CD4-positive, alpha-beta memory T cell (primary cell): ENCODE data around the gene SAP30BP. TPM values are rescaled to one million over a fixed set of nuclear protein-coding genes. Genes with fewer than 3 reads are reported as not detected.
A peak's percentile ranks its signal among the peaks of the same experiment; 100 is the strongest.

Experiments used
- CTCF ChIA-PET: fragments of 350-600 bp; sonication (Branson Sonifier 250); formaldehyde crosslinking; loops from one replicate; lab custom pipeline; 2021; ENCODE audit warnings: inconsistent platforms; ENCODE audit not compliant: partially characterized antibody; lab: Charles Lee
- POLR2A ChIA-PET: fragments of 350-600 bp; sonication (Branson Sonifier 250); formaldehyde crosslinking; loops from one replicate; lab custom pipeline; 2021; ENCODE audit not compliant: partially characterized antibody; lab: Charles Lee
- DNase-seq, 5 donors: peaks; one replicate each; pipeline versions ENCODE4 v3.0.0 to v3.0.0-alpha.2; 2020 to 2022; ENCODE audit warnings: mixed read lengths in 1 of 5
- H3K27ac ChIP-seq: one replicate; pipeline ENCODE4 v1.7.0; 2013; ENCODE audit warnings: low read depth, low read length
- H3K27me3 ChIP-seq: 2 replicates; pipeline ENCODE4 v1.7.0; 2013; ENCODE audit warnings: mild to moderate bottlenecking, low read length, moderate library complexity; ENCODE audit not compliant: insufficient read depth
- H3K36me3 ChIP-seq: 2 replicates; pipeline ENCODE4 v1.7.0; 2013; ENCODE audit warnings: mild to moderate bottlenecking, low read length, moderate library complexity; ENCODE audit not compliant: insufficient read depth
- H3K4me1 ChIP-seq: 2 replicates; pipeline ENCODE4 v1.7.0; 2013; ENCODE audit warnings: mild to moderate bottlenecking, low read length, moderate library complexity; ENCODE audit not compliant: insufficient read depth
- H3K4me3 ChIP-seq, 2 donors: one replicate each; pipeline ENCODE4 v1.7.0; 2013; ENCODE audit warnings: low read length in 2 of 2, mild to moderate bottlenecking in 1 of 2
- H3K9me3 ChIP-seq, 2 donors: one replicate each; pipeline ENCODE4 v1.7.0; 2013; ENCODE audit warnings: low read length in 2 of 2, control low read depth in 1 of 2; ENCODE audit not compliant: control insufficient read depth in 1 of 2
- H3K27ac Mint-ChIP-seq, 7 donors: one replicate each; pipeline ENCODE4 v1.8.0; 2020 to 2021; ENCODE audit warnings: mixed read lengths in 7 of 7, mild to moderate bottlenecking in 6 of 7, inconsistent platforms in 3 of 7, moderate library complexity in 3 of 7
- H3K27me3 Mint-ChIP-seq, 2 donors: one replicate each; pipeline ENCODE4 v1.8.0; 2020 to 2021; ENCODE audit warnings: mixed read lengths in 2 of 2
- H3K36me3 Mint-ChIP-seq, 2 donors: one replicate each; pipeline ENCODE4 v1.8.0; 2020 to 2021; ENCODE audit warnings: mixed read lengths in 2 of 2, inconsistent platforms in 1 of 2, mild to moderate bottlenecking in 1 of 2
- H3K4me1 Mint-ChIP-seq, 4 donors: one replicate each; pipeline ENCODE4 v1.8.0; 2020 to 2021; ENCODE audit warnings: mixed read lengths in 4 of 4, mild to moderate bottlenecking in 1 of 4
- H3K4me3 Mint-ChIP-seq, 8 donors: one replicate each; pipeline ENCODE4 v1.8.0; 2020 to 2021; ENCODE audit warnings: mixed read lengths in 8 of 8, mild to moderate bottlenecking in 7 of 8, moderate library complexity in 6 of 8, inconsistent platforms in 3 of 8
- H3K9me3 Mint-ChIP-seq, 8 donors: one replicate each; pipeline ENCODE4 v1.8.0; 2020 to 2021; ENCODE audit warnings: mixed read lengths in 8 of 8, mild to moderate bottlenecking in 5 of 8, inconsistent platforms in 3 of 8, moderate library complexity in 1 of 8
- intact Hi-C: fragments of 100-400 bp; cut with micrococcal nuclease; formaldehyde crosslinking; loops from one replicate; pipeline ENCODE4 v1.15.1; 2023
- polyA plus RNA-seq, 2 donors: library from polyadenylated mRNA; unstranded; fragments of 300-500 nt; fragmentation: Illumina TruSeq; gene quantifications; one replicate each; pipeline ENCODE4 v1.2.3, GENCODE V29; 2021
- total RNA-seq, 2 experiments: library from RNA; stranded (reverse); gene quantifications; one replicate each; pipeline ENCODE4 v1.2.3, GENCODE V29; 2021

SAP30BP gene
- total and polyA plus RNA-seq, 4 experiments from 2014 or later, result 69.9 to 119 (median 97.5) TPM

GRCh38 chr17:75634376-75634740 lies 32.8 kb upstream of the SAP30BP start:
- H3K4me3 ChIP-seq, result no peak overlapping the region
- H3K4me1 Mint-ChIP-seq, result peaks cover 2 to 13% (median 7%) of the 10 kb centered on the region in 4 donors
- no peaks in the 10 kb centered on the region for H3K27me3 Mint-ChIP-seq
- no peaks in the 10 kb centered on the region for H3K36me3 ChIP-seq
- no peaks in the 10 kb centered on the region for H3K27me3 ChIP-seq
- ChIA-PET CTCF (interaction anchor here (1.0 to 14.0 kb wide), 19 partner anchors 9 to 179 kb away, joined by 3 to 326 read pairs (median 10); partner anchors contain the start of genes RECQL5, SAP30BP, TMEM94 and TSEN54), POLR2A (no interaction called here)
- H3K9me3 ChIP-seq, result no peaks in the 10 kb centered on the region
- H3K9me3 Mint-ChIP-seq, result no peaks in the 10 kb centered on the region
- no peak overlapping the region for H3K27ac Mint-ChIP-seq
- H3K4me1 ChIP-seq, result peaks cover 13% of the 10 kb centered on the region
- H3K4me3 Mint-ChIP-seq, result no peak overlapping the region
- intact Hi-C loops, result no loop called here
- no peak for DNase-seq
- no peak overlapping the region for H3K27ac ChIP-seq
- peaks cover 0 to 4% of the 10 kb centered on the region in 2 donors for H3K36me3 Mint-ChIP-seq

- Histone ChIP-seq H3K4me3 (no peak overlapping the region), H3K9me3 (no peaks in the 10 kb centered on the region), H3K27ac (no peak overlapping the region), H3K27me3 (no peaks in the 10 kb centered on the region), H3K36me3 (no peaks in the 10 kb centered on the region), H3K4me1 (peaks cover 13% of the 10 kb centered on the region)
- Mint-ChIP-seq H3K4me3 (no peak overlapping the region), H3K36me3 (peaks cover 0 to 4% of the 10 kb centered on the region in 2 donors), H3K4me1 (peaks cover 2 to 13% (median 7%) of the 10 kb centered on the region in 4 donors), H3K27me3 (no peaks in the 10 kb centered on the region), H3K9me3 (no peaks in the 10 kb centered on the region), H3K27ac (no peak overlapping the region)
- POLR2A ChIA-PET, result no interaction called here
- no peak for DNase-seq
- CTCF ChIA-PET, result interaction anchor here (1.1 to 14.0 kb wide), 9 partner anchors 9 to 179 kb away, joined by 3 to 326 read pairs (median 5); partner anchors contain the start of gene TMEM94
- intact Hi-C loops, result no loop called here
Measured at GRCh38 chr17:75634754-75635609, 32.2 kb upstream of the SAP30BP start.

GRCh38 chr17:75635610-75636202 lies 31.4 kb upstream of the SAP30BP start:
- no peak for DNase-seq
- peak overlapping the region in 1 of 7 donors; percentile 44 for H3K27ac Mint-ChIP-seq
- Histone ChIP-seq H3K4me3 (no peak overlapping the region), H3K36me3 (no peaks in the 10 kb centered on the region), H3K4me1 (peaks cover 13% of the 10 kb centered on the region), H3K27ac (no peak overlapping the region), H3K9me3 (no peaks in the 10 kb centered on the region), H3K27me3 (no peaks in the 10 kb centered on the region)
- H3K27me3 Mint-ChIP-seq, result no peaks in the 10 kb centered on the region
- CTCF ChIA-PET, result interaction anchor here (1.0 to 14.0 kb wide), 9 partner anchors 8 to 208 kb away, joined by 3 to 326 read pairs (median 3); a partner anchor contains a TSS
- POLR2A ChIA-PET, result no interaction called here
- peaks cover 2 to 13% (median 7%) of the 10 kb centered on the region in 4 donors for H3K4me1 Mint-ChIP-seq
- peaks cover 0 to 2% of the 10 kb centered on the region in 2 donors for H3K36me3 Mint-ChIP-seq
- no peaks in the 10 kb centered on the region for H3K9me3 Mint-ChIP-seq
- H3K4me3 Mint-ChIP-seq, result no peak overlapping the region
- intact Hi-C loops, result no loop called here

DNA sequence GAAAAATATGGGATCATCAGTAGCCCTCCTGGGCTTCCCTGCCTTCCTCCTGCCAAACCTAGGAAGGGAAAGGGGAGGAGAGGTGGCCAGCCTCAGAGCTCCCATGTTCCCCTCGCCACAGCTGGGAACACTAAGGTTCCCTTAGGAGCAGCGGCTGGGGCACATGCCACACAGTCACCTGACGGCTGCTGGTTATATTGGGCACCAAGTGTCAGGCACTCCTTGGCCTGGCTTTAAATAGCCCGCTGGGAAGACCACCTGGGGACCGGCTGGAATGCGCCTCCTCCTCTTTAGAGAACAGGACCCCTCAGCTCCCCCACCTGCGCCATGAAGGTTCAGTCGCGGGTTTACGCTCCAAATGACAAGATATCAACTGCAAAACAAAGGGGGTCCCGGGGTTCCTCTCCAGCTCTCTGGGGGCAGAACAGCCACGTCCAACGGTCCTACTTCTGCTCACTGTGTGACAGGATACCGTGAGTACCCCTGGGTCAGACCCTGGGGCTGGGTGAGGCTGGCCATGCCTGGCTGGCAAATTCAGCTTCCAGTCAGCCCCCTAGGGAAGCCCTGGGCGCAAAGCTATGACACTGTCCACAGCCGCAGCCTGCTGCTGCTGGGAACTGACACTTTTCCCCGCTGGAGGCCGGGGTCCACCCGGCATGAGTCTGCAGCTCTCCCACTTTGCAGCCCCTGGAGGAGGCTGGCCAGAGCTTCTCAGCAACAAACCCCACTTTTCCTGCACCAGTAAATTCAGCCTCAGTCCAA lies 30.6 kb upstream of the SAP30BP start:
- H3K27ac ChIP-seq, result no peak overlapping the region
- H3K9me3 ChIP-seq, result no peaks in the 10 kb centered on the region
- intact Hi-C loops, result no loop called here
- no peak overlapping the region for H3K4me3 ChIP-seq
- H3K36me3 ChIP-seq, result no peaks in the 10 kb centered on the region
- Mint-ChIP-seq H3K4me3 (no peak overlapping the region), H3K27ac (peak overlapping the region in 1 of 7 donors; percentile 75), H3K4me1 (peaks cover 2 to 13% (median 7%) of the 10 kb centered on the region in 4 donors), H3K36me3 (peaks cover 0 to 1% of the 10 kb centered on the region in 2 donors), H3K9me3 (no peaks in the 10 kb centered on the region), H3K27me3 (no peaks in the 10 kb centered on the region)
- ChIA-PET CTCF (interaction anchor here (1.0 to 14.0 kb wide), 5 partner anchors 7 to 209 kb away, joined by 3 to 326 read pairs (median 3); a partner anchor contains a TSS), POLR2A (no interaction called here)
- no peaks in the 10 kb centered on the region for H3K27me3 ChIP-seq
- H3K4me1 ChIP-seq, result peaks cover 13% of the 10 kb centered on the region
- DNase-seq, result no peak

GRCh38 chr17:75637143-75637538 lies 30.0 kb upstream of the SAP30BP start:
- ChIA-PET CTCF (interaction anchor here (4.9 to 14.0 kb wide), 2 partner anchors 7 to 113 kb away, joined by 48 to 326 read pairs; a partner anchor contains a TSS), POLR2A (no interaction called here)
- Mint-ChIP-seq H3K4me3 (no peak overlapping the region), H3K4me1 (peaks cover 2 to 13% (median 7%) of the 10 kb centered on the region in 4 donors), H3K9me3 (no peaks in the 10 kb centered on the region), H3K27me3 (no peaks in the 10 kb centered on the region), H3K27ac (no peak overlapping the region), H3K36me3 (peaks cover 1 to 3% of the 10 kb centered on the region in 2 donors)
- Histone ChIP-seq H3K36me3 (no peaks in the 10 kb centered on the region), H3K4me3 (no peak overlapping the region), H3K4me1 (peaks cover 13% of the 10 kb centered on the region), H3K9me3 (no peaks in the 10 kb centered on the region), H3K27ac (no peak overlapping the region), H3K27me3 (no peaks in the 10 kb centered on the region)
- DNase-seq, result no peak
- intact Hi-C loops, result no loop called here

GRCh38 chr17:75637551-75637950 lies 29.6 kb upstream of the SAP30BP start:
- no peaks in the 10 kb centered on the region for H3K36me3 ChIP-seq
- H3K4me1 ChIP-seq, result peaks cover 13% of the 10 kb centered on the region
- CTCF ChIA-PET, result interaction anchor here (1.5 to 14.0 kb wide), 2 partner anchors 12 to 113 kb away, joined by 4 to 326 read pairs; no protein-coding TSS in a partner anchor
- DNase-seq, result no peak
- H3K27ac ChIP-seq, result no peak overlapping the region
- no peak overlapping the region for H3K4me3 ChIP-seq
- Mint-ChIP-seq H3K27ac (no peak overlapping the region), H3K4me3 (no peak overlapping the region), H3K4me1 (peaks cover 2 to 13% (median 7%) of the 10 kb centered on the region in 4 donors), H3K27me3 (no peaks in the 10 kb centered on the region), H3K9me3 (no peaks in the 10 kb centered on the region), H3K36me3 (peaks cover 1 to 3% of the 10 kb centered on the region in 2 donors)
- POLR2A ChIA-PET, result no interaction called here
- intact Hi-C loops, result no loop called here
- no peaks in the 10 kb centered on the region for H3K9me3 ChIP-seq
- H3K27me3 ChIP-seq, result no peaks in the 10 kb centered on the region
